HL-60 (cell line): Measurements from ENCODE around the gene EPB41L2.

ENCODE experiments used
- DNase-seq, 2 experiments: peaks; one replicate each; pipeline ENCODE4 v3.0.0-alpha.2; 2010 to 2020; ENCODE audit warnings: low read depth in 1 of 2, low spot score in 1 of 2
- H3K27ac ChIP-seq: fragments of 250-450 bp; sonication (Bioruptor Pico); replicated peaks from 2 replicates; pipeline ENCODE4 v1.5.1; 2020; ENCODE audit warnings: mild to moderate bottlenecking, moderate library complexity
- H3K27me3 ChIP-seq: fragments of 250-450 bp; sonication (Bioruptor Pico); 2 replicates; pipeline ENCODE4 v1.5.1; 2021; ENCODE audit warnings: mild to moderate bottlenecking, moderate library complexity; ENCODE audit not compliant: insufficient read depth, poor library complexity, severe bottlenecking
- H3K4me3 ChIP-seq: replicated peaks from 2 replicates; pipeline ENCODE4 v1.5.1; 2011; ENCODE audit warnings: mild to moderate bottlenecking, control low read depth, low read length; ENCODE audit not compliant: insufficient read depth
- CTCF ChIP-seq: IDR thresholded peaks from one replicate; pipeline ENCODE4 v1.5.1; 2011; ENCODE audit warnings: low read length, control low read depth, inconsistent platforms; ENCODE audit not compliant: insufficient read depth
- GABPA ChIP-seq: IDR thresholded peaks from 2 replicates; pipeline ENCODE4 v1.6.1; 2012; ENCODE audit warnings: low read depth
- POLR2AphosphoS5 ChIP-seq: IDR thresholded peaks from 2 replicates; pipeline ENCODE4 v1.6.1; 2012; ENCODE audit warnings: low read depth
- REST ChIP-seq: IDR thresholded peaks from 2 replicates; pipeline ENCODE4 v1.6.1; 2012; ENCODE audit warnings: low read depth; ENCODE audit not compliant: insufficient replicate concordance
- SPI1 ChIP-seq: IDR thresholded peaks from 2 replicates; pipeline ENCODE4 v1.6.1; 2012; ENCODE audit warnings: low read depth, mild to moderate bottlenecking, borderline replicate concordance

Gene EPB41L2

GRCh38 chr6:131048459-131048858 lies 14.6 kb downstream of the EPB41L2 start:
- H3K4me3 ChIP-seq, result no peak overlapping the region
- TF ChIP-seq CTCF (no peak), SPI1 (no peak), POLR2AphosphoS5 (no peak), GABPA (no peak)

DNA sequence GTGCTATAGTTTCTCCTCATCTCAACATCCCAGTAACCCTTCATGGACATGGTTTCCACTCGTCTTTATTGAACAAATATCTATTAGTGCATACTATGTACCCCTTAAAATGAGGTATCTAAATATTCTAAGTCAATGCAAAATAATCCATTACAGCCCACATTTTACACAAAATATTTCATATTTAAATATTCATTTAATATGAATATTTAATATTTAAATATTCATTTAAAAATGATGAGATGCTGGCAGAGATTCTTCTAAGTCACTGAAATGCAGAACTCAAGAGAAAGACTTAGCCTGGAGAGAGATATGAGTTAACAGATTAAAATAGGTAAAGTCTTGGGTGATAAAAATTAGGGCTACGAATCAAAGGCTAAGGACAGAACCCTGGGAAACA lies 17.9 kb downstream of the EPB41L2 start:
- no peak for DNase-seq
- no peak overlapping the region for H3K4me3 ChIP-seq
- no peak for TF ChIP-seq REST
- no peak for TF ChIP-seq POLR2AphosphoS5
- no peaks in the 10 kb centered on the region for H3K27me3 ChIP-seq
- H3K27ac ChIP-seq, result no peak overlapping the region

More at GRCh38 chr6:131048459-131048858, 14.6 kb downstream of the EPB41L2 start:
- Histone ChIP-seq H3K27ac (no peak overlapping the region), H3K27me3 (no peaks in the 10 kb centered on the region)
- no peak for DNase-seq

DNA sequence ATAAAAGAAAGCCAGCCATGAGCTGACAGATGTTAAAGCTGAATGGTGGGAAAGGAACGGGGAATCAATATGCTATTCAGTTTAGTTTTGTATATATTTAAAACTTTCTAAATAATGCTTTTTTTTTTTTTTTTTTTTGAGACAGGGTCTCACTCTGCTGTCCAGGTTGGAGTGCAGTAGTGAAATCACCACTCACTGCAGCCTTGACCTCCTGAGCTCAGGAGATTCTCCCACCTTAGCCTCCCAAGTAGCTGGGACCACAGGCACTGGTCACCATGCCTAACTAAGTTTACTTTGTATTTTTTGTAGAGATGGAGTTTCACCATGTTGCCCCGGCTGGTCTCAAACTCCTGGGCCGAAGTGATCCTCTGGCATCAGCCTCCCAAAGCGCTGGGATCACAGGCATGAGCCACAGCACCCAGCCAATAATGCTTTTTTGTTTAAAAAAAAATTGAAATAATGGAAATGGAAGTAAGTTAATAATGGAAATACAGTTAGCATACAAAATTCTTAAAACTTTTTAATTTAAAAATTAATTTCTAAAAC lies 19.1 kb downstream of the EPB41L2 start:
- TF ChIP-seq GABPA, result no peak
- TF ChIP-seq CTCF, result no peak
- TF ChIP-seq REST, result no peak
- TF ChIP-seq SPI1, result no peak
- no peak for TF ChIP-seq POLR2AphosphoS5
- no peak overlapping the region for H3K27ac ChIP-seq
- no peak overlapping the region for H3K4me3 ChIP-seq
- H3K27me3 ChIP-seq, result no peaks in the 10 kb centered on the region
- no peak for DNase-seq

- no peak for DNase-seq
- no peak overlapping the region for H3K4me3 ChIP-seq
- H3K27me3 ChIP-seq, result no peaks in the 10 kb centered on the region
- TF ChIP-seq SPI1 (no peak), POLR2AphosphoS5 (no peak), CTCF (no peak), REST (no peak), GABPA (no peak)
- no peak overlapping the region for H3K27ac ChIP-seq
Measured at GRCh38 chr6:131042664-131043063, 20.4 kb downstream of the EPB41L2 start.
